ENCODE measurements around the gene OCLN.
"Not testable (repeated sequence)": the region's sequence is repeated elsewhere in the genome, so short reads cannot be mapped to it uniquely, and the experiment has no call there.

DNA sequence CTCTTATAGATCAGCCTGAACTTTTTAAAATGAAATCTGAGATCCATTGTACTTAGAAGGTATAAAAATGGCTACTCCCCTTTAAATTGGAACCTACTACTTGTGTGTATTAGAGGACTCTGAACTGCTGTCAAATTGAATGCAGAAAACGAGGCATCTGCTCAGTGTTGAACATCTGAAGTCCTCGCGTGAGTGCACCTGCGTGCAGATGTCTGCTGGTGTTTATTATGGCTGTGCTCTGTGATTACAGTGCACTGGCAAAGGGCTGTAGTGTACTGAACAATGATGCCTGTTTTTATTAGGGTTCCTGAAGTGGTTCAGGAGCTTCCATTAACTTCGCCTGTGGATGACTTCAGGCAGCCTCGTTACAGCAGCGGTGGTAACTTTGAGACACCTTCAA is 52.0 kb downstream of the OCLN start:
- TF ChIP-seq CTCF (IDR thresholded peaks at IDR 0.05); REST (IDR thresholded peaks at IDR 0.05; ENCODE audit: insufficient read depth in 1 of 2, low read depth in 2 of 2, low read length in 1 of 2): not testable (repeated sequence)

All from Panc1 (cell line).